PFSK-1 (cell line): ENCODE results near the gene CHD6.

Source experiments
- FOXP2 ChIP-seq: optimal IDR thresholded peaks from 2 replicates; pipeline ENCODE3; 2011; ENCODE audit warnings: borderline replicate concordance, control low read depth, inconsistent platforms; ENCODE audit not compliant: insufficient read depth; ENCODE audit errors: extremely low read length, extremely low read depth
- POLR2AphosphoS5 ChIP-seq: IDR thresholded peaks from 2 replicates; pipeline ENCODE4 v1.6.1; 2012; ENCODE audit warnings: low read depth, mild to moderate bottlenecking, control low read depth, low read length, moderate library complexity
- REST ChIP-seq, 2 experiments: IDR thresholded peaks; 2 replicates each; pipeline versions ENCODE4 v1.6.1 to v1.8.0; 2011 to 2012; ENCODE audit warnings: low read depth in 2 of 2, low read length in 2 of 2, control low read depth in 1 of 2, inconsistent platforms in 1 of 2, mild to moderate bottlenecking in 1 of 2, moderate library complexity in 1 of 2; ENCODE audit not compliant: insufficient read depth in 1 of 2
- TAF1 ChIP-seq: IDR thresholded peaks from 2 replicates; pipeline ENCODE4 v1.6.1; 2012; ENCODE audit warnings: low read length, control low read depth, borderline replicate concordance; ENCODE audit not compliant: insufficient read depth

DNA sequence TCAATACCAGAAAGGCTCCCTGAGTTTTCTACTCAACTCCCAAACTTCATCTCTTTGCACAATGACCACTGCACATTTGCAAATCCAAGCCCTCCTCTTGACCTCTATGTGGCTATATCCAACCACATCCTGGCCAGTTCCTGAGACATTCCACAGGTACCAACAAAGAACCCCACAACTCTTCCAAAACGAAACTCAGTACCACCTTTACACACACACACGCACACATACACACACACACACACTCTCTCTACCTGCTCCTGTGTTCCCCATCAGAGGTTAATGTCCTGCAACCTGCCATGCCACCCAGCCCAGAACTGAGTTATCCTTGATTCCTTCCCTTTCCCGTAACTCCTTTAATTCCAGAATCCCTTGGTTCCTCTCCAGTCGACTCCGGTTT is 58.5 kb downstream of the CHD6 start:
- TF ChIP-seq REST (IDR thresholded peaks at IDR 0.05; ENCODE audit: insufficient read depth in 1 of 2, low read depth in 2 of 2, low read length in 2 of 2), result no peak
- TF ChIP-seq FOXP2, result no peak
- no peak for TF ChIP-seq POLR2AphosphoS5
- no peak for TF ChIP-seq TAF1
